ENCODE results near the gene PDCD1.

- TF ChIP-seq EZH2phosphoT487 (IDR thresholded peaks at IDR 0.05; ENCODE audit: insufficient read depth, low read depth) (no peak), EZH2 (IDR thresholded peaks at IDR 0.05; ENCODE audit: insufficient read depth, poor library complexity, severe bottlenecking) (no peak)
These were observed 1.6 kb downstream of the PDCD1 start for GRCh38 chr2:241857041-241857541.
